Activated T-cell treated with anti-CD3 and anti-CD28 coated beads for 48 hours (primary cell): ENCODE measurements around the gene HEATR5A.
"Not testable (repeated sequence)": the region's sequence is repeated elsewhere in the genome, so short reads cannot be mapped to it uniquely, and the experiment has no call there.

ENCODE experiments used
- DNase-seq: peaks from one replicate; pipeline ENCODE4 v3.0.0-alpha.2; 2020; ENCODE audit warnings: low read depth

Gene HEATR5A

DNA sequence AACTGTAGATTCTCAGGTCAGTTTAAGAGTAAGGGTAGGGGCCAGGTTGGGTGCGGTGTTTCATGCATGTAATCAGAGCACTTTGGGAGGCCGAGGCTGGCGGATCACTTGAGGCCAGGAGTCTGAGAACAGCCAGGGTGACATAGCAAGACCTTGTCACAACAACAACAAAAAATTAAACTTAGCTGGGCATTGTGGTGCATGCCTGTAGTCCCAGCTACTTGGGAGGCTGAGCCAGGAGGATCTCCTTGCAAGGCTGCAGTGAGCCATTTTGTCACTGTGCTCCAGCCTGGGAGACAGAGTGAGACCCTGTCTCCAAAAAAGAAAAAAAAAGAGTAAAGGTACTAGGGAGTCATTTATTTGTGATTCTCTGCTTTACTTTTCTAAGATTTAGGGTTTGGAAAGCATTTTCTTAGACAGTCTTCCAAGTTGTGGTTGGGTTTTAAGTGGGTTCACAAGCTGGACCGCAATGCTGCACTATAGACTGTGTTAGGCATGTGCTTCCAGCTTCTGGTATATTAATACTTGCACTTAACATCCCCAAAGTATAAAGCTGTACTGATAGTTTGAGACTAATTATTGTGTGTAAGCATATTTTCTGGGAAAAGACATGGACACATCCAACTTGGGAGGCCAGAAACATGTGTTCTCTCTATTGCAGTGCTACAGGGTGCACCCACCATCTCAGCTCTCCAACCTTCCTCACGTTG, 163.7 kb downstream of the HEATR5A start:
- DNase-seq = no peak

GRCh38 chr14:31255918-31256317, 164.4 kb downstream of the HEATR5A start:
- not testable (repeated sequence) for DNase-seq

- no peak for DNase-seq
Observed at GRCh38 chr14:31255286-31255685, 165.1 kb downstream of the HEATR5A start.

DNA sequence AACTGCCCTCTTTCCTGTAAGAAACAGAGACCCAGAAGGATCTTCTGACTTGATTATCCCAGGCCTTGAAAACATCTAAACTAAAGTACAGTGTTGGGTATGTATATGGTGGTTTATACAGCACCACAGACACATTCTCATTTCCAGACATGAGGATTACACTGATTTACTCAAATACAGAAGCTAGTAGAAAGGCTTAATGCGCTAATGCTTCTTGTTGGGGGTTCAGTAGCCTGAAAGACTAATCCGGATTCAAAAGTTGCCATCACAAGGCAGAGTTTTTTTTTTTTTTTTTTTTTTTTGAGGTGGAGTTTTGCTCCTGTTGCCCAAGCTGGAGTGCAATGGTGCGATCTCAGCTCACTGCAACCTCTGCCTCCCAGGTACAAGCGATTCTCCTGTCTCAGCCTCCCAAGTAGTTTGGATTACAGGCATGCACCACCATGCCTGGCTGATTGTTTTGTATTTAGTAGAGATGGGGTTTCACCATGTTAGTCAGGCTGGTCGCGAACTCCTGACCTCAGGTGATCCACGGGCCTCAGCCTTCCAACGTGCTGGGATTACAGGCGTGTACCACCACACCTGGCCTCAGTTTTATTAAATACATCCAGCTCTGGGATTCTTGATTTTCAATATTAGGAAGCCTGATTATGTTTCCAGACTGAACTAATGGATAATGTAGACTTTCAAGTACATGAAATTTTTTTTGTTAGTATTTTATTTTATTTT, 166.4 kb downstream of the HEATR5A start:
- no peak for DNase-seq

DNA sequence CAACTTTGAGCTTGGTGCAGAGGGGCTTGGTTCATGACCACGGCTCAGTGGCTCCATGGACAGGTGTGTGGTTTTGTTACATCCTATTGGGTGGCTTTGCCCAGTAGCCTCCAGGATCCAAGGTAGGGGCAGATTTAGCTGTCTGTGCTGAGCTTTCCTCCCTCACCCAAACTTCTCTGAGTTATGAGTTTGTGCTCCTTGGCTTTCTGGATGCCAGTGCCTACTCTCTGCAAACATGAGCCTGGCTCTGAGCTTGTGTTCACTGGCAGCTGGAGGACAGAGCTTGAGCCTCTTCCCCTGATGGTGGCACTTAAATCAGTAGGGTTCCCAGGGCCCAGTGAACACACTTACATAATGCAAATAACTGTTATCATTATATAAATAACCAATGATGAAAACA, 167.5 kb downstream of the HEATR5A start:
- no peak for DNase-seq

DNA sequence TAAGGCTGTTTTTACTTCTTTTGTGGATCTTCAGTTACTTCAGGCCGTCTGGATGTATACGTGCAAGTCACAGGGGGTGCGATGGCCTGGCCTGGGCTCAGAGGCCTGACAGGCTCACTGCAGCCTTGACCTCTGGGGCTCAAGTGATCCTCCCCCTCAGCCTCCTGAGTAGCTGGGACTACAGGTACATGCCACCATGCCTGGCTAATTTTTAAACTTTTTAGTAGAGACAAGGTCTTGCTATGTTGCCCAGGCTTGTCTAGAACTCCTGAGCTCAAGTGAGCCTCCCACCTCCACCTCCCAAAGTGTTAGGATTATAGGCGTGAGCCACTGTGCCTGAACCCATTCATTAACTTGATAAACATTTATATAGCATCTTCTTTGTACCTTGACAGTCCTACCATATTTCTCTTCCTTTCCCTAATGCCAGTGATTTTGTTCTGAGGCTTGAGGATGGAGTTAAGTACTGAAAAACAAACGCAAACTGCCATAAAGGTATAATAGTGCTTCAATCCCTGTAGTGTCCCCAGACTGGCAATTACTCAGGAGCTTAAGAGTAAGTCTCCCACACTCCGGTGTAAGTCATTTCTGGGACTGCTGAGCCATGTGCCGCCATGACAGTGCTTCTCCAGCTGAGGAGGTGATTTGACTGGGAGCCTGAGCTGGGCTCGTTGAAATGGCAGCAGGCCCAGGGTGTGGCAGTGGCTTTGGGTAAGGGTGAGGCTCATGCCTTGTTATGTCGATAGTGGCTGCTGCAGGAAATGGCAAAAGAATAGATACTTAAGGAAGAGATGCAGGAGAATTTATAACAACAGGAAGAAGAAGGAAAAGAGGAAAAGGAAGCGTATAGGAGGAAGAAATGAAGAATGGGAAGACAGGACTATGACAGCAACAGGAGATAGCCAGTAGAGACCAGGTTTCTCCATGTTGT, 169.1 kb downstream of the HEATR5A start:
- DNase-seq = no peak

- no peak for DNase-seq
Observed at GRCh38 chr14:31244626-31245025, 175.7 kb downstream of the HEATR5A start.

DNA sequence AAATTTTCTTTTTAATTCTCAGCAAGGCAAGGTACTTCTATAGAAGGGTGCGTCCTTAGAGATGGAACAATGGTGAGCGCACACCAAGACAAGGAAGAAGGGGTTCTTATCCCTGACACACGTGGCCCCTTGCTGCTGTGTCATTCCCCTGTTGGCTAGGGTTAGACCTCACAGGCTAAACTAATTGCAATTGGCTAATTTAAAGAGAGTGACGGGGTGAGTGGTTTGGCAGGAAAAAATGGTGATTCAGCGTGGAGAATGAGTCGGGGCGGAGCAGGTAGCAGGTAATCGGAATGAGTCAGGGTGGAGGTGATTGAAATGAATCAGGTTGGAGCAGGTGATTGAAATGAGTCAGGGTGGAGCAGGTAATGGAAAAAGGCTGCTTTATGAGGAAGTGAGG, 176.5 kb downstream of the HEATR5A start:
- DNase-seq = peak; percentile 18

DNA sequence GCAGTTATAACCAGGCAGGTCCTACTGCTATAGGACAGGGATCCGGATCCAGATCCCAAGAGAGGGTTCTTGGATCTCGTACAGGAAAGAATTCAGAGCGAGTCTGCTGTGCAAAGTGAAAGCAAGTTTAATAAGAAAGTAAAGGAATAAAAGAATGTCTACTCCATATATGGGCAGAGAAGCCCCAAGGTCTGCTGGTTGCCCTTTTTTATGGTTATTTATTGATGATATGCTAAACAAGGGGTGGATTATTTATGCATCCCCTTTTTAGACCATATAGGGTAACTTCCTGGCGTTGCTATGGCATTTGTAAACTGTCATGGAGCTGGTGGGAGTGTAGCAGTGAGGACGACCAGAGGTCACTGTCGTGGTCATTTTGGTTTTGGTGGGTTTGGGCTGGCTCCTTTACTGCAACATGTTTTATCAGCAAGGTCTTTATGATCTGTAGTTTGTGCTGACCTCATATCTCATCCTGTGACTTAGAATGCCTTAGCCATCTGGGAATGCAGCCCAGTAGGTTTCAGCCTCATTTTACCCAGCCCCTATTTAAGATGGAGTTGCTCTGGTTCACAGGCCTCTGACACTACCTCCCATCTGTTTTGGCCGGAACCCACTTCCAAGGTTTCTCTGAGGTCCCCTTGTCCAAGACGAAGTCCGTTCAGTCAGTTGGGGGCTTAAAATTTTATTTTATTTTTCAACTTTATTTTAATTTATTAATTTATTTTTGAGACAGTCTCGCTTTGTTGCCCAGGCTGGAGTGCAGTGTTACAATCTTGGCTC, 178.0 kb downstream of the HEATR5A start:
- DNase-seq = not testable (repeated sequence)
